ENCODE measurements around the gene SPTAN1. TPM values are rescaled to one million over a fixed set of nuclear protein-coding genes. Genes with fewer than 3 reads are reported as not detected.

SPTAN1 gene
- total and polyA plus RNA-seq, 8 donors, result 288 to 404 (median 327) TPM

DNA sequence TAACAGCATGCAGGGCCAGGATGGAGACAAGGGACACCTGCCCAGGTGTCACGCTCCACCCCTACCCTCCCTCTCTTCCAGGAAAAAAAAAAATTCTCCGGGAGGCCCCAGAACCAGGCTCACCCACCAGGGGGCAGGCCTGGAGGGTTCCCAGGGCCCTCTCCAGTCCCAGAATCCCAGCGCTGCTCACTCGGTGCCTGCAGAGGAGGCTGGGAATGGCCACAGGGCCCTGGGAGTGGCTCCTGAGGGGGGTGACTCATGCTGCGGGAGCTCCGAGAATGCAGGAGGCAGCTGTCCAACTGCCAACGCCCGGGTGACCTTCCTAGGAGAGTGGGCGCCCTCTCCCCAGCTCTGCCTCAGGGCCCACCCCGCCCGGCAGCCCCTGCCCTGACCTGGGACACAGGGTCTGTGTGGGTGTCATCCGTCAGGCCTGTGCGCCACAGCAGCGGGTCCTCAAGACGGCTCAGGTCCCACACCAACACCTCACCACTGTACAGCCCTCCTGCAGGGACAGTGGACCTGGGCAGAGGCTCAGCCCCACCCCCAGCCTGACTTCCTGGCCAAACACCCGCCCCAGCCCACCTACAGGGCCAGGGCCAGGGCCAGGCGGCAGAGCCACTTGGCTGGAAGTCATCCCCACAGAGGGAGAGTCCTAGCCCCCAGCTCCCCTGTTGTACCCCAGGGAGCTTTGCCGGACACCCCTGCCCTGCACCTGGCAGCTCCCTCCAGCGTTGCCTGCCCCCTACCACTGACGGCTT, 83.1 kb downstream of the SPTAN1 start:
- Histone ChIP-seq H3K36me3 (peaks cover 0 to 64% of the 10 kb centered on the region in 2 donors), H3K27ac (peak overlapping the region; percentile 89 to 92), H3K4me1 (peaks cover 9 to 24% of the 10 kb centered on the region in 2 donors), H3K9me3 (no peaks in the 10 kb centered on the region), H3K27me3 (no peaks in the 10 kb centered on the region), H3K4me3 (peak overlapping the region in 1 of 2 donors; percentile 26)
- peak; percentile 90 for ATAC-seq
- peak; percentile 29 to 94 (median 88) for DNase-seq
- intact Hi-C loops (cut with DNase I), result no loop called here
- TF ChIP-seq, protein P1, sequence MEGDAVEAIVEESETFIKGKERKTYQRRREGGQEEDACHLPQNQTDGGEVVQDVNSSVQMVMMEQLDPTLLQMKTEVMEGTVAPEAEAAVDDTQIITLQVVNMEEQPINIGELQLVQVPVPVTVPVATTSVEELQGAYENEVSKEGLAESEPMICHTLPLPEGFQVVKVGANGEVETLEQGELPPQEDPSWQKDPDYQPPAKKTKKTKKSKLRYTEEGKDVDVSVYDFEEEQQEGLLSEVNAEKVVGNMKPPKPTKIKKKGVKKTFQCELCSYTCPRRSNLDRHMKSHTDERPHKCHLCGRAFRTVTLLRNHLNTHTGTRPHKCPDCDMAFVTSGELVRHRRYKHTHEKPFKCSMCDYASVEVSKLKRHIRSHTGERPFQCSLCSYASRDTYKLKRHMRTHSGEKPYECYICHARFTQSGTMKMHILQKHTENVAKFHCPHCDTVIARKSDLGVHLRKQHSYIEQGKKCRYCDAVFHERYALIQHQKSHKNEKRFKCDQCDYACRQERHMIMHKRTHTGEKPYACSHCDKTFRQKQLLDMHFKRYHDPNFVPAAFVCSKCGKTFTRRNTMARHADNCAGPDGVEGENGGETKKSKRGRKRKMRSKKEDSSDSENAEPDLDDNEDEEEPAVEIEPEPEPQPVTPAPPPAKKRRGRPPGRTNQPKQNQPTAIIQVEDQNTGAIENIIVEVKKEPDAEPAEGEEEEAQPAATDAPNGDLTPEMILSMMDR (IDR thresholded peaks at IDR 0.05), result peak; percentile 57 to 59

DNA sequence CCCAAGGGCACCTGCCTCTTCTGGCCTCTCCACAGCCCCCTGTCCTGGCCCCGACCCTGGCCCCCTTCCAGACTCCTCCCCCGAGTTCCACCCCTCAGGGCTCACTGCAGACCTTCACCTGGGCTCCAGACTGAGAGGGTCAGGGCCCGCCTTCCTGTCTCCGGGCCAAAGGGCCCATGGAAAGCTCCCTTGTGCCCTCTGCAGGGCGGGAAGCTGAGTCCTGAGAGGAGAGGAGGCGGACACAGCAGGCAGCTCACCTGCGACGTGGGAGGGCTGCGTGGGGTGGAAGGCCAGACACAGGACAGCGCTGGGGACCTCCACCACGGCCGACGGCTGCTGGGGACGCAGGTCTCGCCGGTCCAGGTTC, 83.6 kb downstream of the SPTAN1 start:
- peak overlapping the region; percentile 89 to 92 for H3K27ac ChIP-seq
- intact Hi-C loops (cut with DNase I), result no loop called here
- ATAC-seq, result peak; percentile 74
- no peaks in the 10 kb centered on the region for H3K9me3 ChIP-seq
- H3K4me1 ChIP-seq, result peaks cover 9 to 24% of the 10 kb centered on the region in 2 donors
- H3K4me3 ChIP-seq, result peak overlapping the region in 1 of 2 donors; percentile 26
- TF ChIP-seq, protein P1 (IDR thresholded peaks at IDR 0.05), result no peak
- no peaks in the 10 kb centered on the region for H3K27me3 ChIP-seq
- H3K36me3 ChIP-seq, result peaks cover 0 to 60% of the 10 kb centered on the region in 2 donors
- peak in 3 of 4 donors; percentile 56 to 89 (median 81) for DNase-seq

DNA sequence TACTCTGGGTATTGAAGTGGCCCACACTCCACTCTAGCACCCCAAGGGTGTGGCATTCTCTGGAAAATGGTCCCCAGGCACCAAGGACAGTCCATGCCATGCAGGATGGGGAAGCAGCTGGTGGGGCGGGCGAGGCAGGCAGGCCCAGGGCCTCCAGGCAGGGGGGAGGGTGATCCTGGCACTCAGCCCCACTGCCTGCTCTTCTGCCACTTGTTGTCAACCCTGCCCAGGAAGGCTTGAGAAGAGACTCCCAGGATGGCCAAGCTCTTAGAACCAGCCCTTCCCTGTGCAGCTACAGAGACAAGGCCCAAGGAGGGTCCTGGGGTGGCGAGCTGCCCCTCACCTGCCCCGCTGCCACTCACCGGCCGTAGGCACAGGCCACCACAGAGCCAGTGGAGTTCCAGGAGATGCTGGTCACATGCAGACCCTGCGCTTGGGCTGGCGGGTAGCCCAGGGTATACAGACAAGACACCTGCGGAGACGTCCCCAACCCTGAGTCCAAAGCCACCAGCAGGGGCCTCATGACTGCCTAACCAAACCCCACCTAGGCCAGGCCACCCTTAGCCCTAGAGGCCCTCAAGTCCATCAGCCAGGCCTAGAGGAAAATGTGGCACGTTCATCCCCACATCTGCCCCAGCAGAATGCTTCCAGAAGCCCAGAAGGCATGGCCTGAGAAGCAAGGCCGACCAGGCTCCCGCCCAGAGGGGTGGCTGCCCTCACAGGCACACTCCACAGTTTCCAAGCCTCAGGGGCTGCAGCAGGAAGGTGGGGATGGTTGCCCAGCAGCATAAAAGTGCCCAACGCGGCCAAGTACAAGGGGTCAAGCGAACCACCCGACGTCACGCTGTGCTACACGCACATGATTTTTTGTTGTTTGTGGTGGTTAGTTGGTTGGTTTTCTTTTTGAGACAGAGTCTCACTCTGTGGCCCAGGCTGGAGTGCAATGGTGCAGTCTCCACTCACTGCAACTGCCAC, 84.5 kb downstream of the SPTAN1 start:
- intact Hi-C loops (cut with DNase I), result no loop called here
- no peak overlapping the region for H3K4me3 ChIP-seq
- no peaks in the 10 kb centered on the region for H3K27me3 ChIP-seq
- H3K27ac ChIP-seq, result peak overlapping the region; percentile 89 to 92
- DNase-seq (peak in 1 of 4 donors; percentile 71), ATAC-seq (peak; percentile 4)
- H3K36me3 ChIP-seq, result peaks cover 0 to 51% of the 10 kb centered on the region in 2 donors
- TF ChIP-seq, protein P1 (IDR thresholded peaks at IDR 0.05), result no peak
- no peaks in the 10 kb centered on the region for H3K9me3 ChIP-seq
- peaks cover 9 to 24% of the 10 kb centered on the region in 2 donors for H3K4me1 ChIP-seq

DNA sequence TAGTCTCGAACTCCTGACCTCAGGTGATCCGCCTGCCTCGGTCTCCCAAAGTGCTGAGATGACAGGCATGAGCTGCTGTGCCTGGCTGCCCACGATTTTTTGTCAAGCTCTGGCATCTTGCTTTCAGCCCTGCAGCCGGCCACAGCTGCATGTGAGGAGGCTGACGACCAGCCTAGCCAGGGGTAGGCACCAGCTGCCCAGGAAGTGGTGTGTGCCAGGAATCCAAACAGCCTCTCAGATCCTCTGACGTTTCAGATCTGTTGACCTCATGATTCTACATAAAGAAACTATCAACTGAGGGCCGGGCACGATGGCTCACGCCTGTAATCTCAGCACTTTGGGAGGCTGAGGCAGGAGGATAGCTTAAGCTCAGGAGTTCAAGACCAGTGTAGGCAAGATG, 85.3 kb downstream of the SPTAN1 start:
- intact Hi-C loops (cut with DNase I), result no loop called here
- Histone ChIP-seq H3K4me3 (no peak overlapping the region), H3K27me3 (no peaks in the 10 kb centered on the region), H3K27ac (peak overlapping the region in 1 of 2 donors; percentile 45), H3K4me1 (peaks cover 9 to 24% of the 10 kb centered on the region in 2 donors), H3K9me3 (no peaks in the 10 kb centered on the region), H3K36me3 (peaks cover 0 to 43% of the 10 kb centered on the region in 2 donors)
- TF ChIP-seq, protein P1 (IDR thresholded peaks at IDR 0.05), result no peak
- DNase-seq (no peak), ATAC-seq (no peak)
